ENCODE results near the gene SAV1.

- TF ChIP-seq CTCF (conservative IDR thresholded peaks at IDR 0.05 in 1 of 2, IDR thresholded peaks at IDR 0.05 in 1 of 2; ENCODE audit: extremely low read depth in 1 of 2, insufficient read depth in 1 of 2, low read depth in 1 of 2, low read length in 2 of 2) (no peak), EZH2 (IDR thresholded peaks at IDR 0.05; ENCODE audit: borderline replicate concordance, low read length) (no peak)
Measured at GRCh38 chr14:50601394-50601793, 66.7 kb downstream of the SAV1 start.
